Endothelial cell of umbilical vein (primary cell): ENCODE measurements around the gene IQSEC3. TPM values are rescaled to one million over a fixed set of nuclear protein-coding genes. Genes with fewer than 3 reads are reported as not detected.
"Not testable (repeated sequence)": the region's sequence is repeated elsewhere in the genome, so short reads cannot be mapped to it uniquely, and the experiment has no call there.

Experiments
- BruUV-seq: library from RNA; stranded (reverse); fragments of 400-500 nt; replicated peaks from 2 replicates; lab custom pipeline; 2021; lab: Mats Ljungman, UMichigan
- CTCF ChIA-PET: fragments of 300-600, 350-600 bp; sonication (Branson Sonifier 250); formaldehyde crosslinking; loops from one replicate; lab custom pipeline; 2021; ENCODE audit warnings: antibody characterized with exemption, inconsistent platforms; lab: Charles Lee
- POLR2A ChIA-PET: fragments of 300-600, 350-600 bp; sonication (Branson Sonifier 250); formaldehyde crosslinking; loops from one replicate; lab custom pipeline; 2021; ENCODE audit warnings: antibody characterized with exemption, inconsistent platforms; lab: Charles Lee
- DNase-seq: peaks from one replicate; pipeline ENCODE4 v3.0.0-alpha.2; 2011; ENCODE audit warnings: low read depth, low spot score
- FAIRE-seq: peaks from 2 replicates; lab custom pipeline; 2011; peaks lifted over from hg19 to GRCh38; lab: Jason Lieb, UNC
- H2AFZ ChIP-seq: 2 replicates; pipeline ENCODE4 v1.6.0; 2012; ENCODE audit warnings: low read depth, low read length, control low read depth, inconsistent platforms
- H3K27ac ChIP-seq: 2 replicates; pipeline ENCODE4 v1.5.1; 2011; ENCODE audit warnings: low read depth, mild to moderate bottlenecking, control low read depth, low read length, moderate library complexity; ENCODE audit not compliant: insufficient read depth
- H3K27me3 ChIP-seq, 2 experiments: 2 replicates each; pipeline versions ENCODE4 v1.6.0 to v1.6.1; 2011; ENCODE audit warnings: low read length in 2 of 2, mixed read lengths in 1 of 2; ENCODE audit not compliant: control insufficient read depth in 2 of 2, insufficient read depth in 2 of 2
- H3K36me3 ChIP-seq, 2 experiments: 2 replicates in 1 of 2; 3 replicates in 1 of 2; pipeline ENCODE4 v1.5.1; 2011; ENCODE audit warnings: low read length in 2 of 2, mild to moderate bottlenecking in 1 of 2, moderate library complexity in 1 of 2; ENCODE audit not compliant: control insufficient read depth in 2 of 2, insufficient read depth in 2 of 2; ENCODE audit errors: extremely low read depth in 1 of 2
- H3K4me1 ChIP-seq: 3 replicates; pipeline ENCODE4 v1.5.1; 2011; ENCODE audit warnings: mild to moderate bottlenecking, low read length; ENCODE audit not compliant: control insufficient read depth, insufficient read depth; ENCODE audit errors: extremely low read depth
- H3K4me2 ChIP-seq: 2 replicates; pipeline ENCODE4 v1.6.1; 2011; ENCODE audit warnings: low read length, control low read depth, mixed read lengths; ENCODE audit not compliant: insufficient read depth
- H3K4me3 ChIP-seq, 3 experiments: fragments of 200-600 bp in 1 of 3; sonication (generic), shearing (Covaris generic) in 1 of 3; replicated peaks in 1 of 3; 2 replicates each; pipeline ENCODE4 v1.5.1; 2011 to 2016; ENCODE audit warnings: control low read depth in 3 of 3, low read length in 3 of 3, mild to moderate bottlenecking in 2 of 3, inconsistent platforms in 1 of 3, low read depth in 1 of 3, moderate library complexity in 1 of 3; ENCODE audit not compliant: insufficient read depth in 1 of 3
- H3K79me2 ChIP-seq: 2 replicates; pipeline ENCODE4 v1.6.0; 2012; ENCODE audit warnings: low read length, inconsistent platforms; ENCODE audit not compliant: control insufficient read depth, insufficient read depth
- H3K9ac ChIP-seq: replicated peaks from 2 replicates; pipeline ENCODE3; 2011; ENCODE audit warnings: low read length, control low read depth; ENCODE audit not compliant: insufficient read depth; ENCODE audit errors: extremely low read depth
- H3K9me1 ChIP-seq: replicated peaks from 3 replicates; pipeline ENCODE4 v1.6.0; 2011; ENCODE audit warnings: mild to moderate bottlenecking, low read length; ENCODE audit not compliant: control insufficient read depth, insufficient read depth; ENCODE audit errors: extremely low read depth
- H3K9me3 ChIP-seq: replicated peaks from 2 replicates; pipeline ENCODE4 v1.5.1; 2012; ENCODE audit warnings: low read length, inconsistent platforms; ENCODE audit not compliant: control insufficient read depth, insufficient read depth
- H4K20me1 ChIP-seq: replicated peaks from 2 replicates; pipeline ENCODE3; 2011; ENCODE audit warnings: mild to moderate bottlenecking, low read length; ENCODE audit not compliant: control insufficient read depth, insufficient read depth; ENCODE audit errors: extremely low read depth
- CTCF ChIP-seq, 2 donors: IDR thresholded peaks; 1 replicate in 1 of 2; 2 replicates in 1 of 2; pipeline ENCODE4 v1.5.1; 2011; ENCODE audit warnings: low read length in 2 of 2, mild to moderate bottlenecking in 2 of 2, moderate library complexity in 2 of 2, control low read depth in 1 of 2, inconsistent platforms in 1 of 2, low read depth in 1 of 2; ENCODE audit not compliant: insufficient read depth in 1 of 2; ENCODE audit errors: extremely low read depth in 1 of 2
- GATA2 ChIP-seq: IDR thresholded peaks from 2 replicates; pipeline ENCODE4 v1.7.0; 2011; ENCODE audit warnings: low read depth, mild to moderate bottlenecking, moderate library complexity, mixed read lengths, low read length; ENCODE audit not compliant: insufficient read length, insufficient read depth
- JUN ChIP-seq: IDR thresholded peaks from 2 replicates; pipeline ENCODE4 v1.6.1; 2011; ENCODE audit warnings: borderline replicate concordance, low read depth; ENCODE audit not compliant: insufficient read length, insufficient read depth
- POLR2AphosphoS5 ChIP-seq: IDR thresholded peaks from 2 replicates; pipeline ENCODE4 v1.6.1; 2012; ENCODE audit warnings: low read depth, mild to moderate bottlenecking, control low read depth, low read length, moderate library complexity; ENCODE audit not compliant: insufficient read depth
- dilution Hi-C: fragments of 300-500 bp; cut with MboI; formaldehyde crosslinking; loops from one replicate; pipeline ENCODE4 v1.15.0; 2019; ENCODE audit warnings: low sequenced_read_pairs; ENCODE audit not compliant: extremely low pct_ligation_motif_present
- intact Hi-C: fragments of 100-400 bp; cut with micrococcal nuclease; formaldehyde crosslinking; loops from one replicate; pipeline ENCODE4 v1.10.0; 2022
- polyA plus RNA-seq, 4 experiments: library from polyadenylated mRNA; depleted of rRNA in 3 of 4; stranded (reverse) in 3 of 4; unstranded in 1 of 4; fragments of >200 nt; gene quantifications; 2 replicates each; pipeline versions ENCODE4 v1.2.1 to v1.2.3, GENCODE V29; 2011 to 2012; ENCODE audit warnings: missing spikeins in 1 of 4
- total RNA-seq: library from RNA; stranded (reverse); gene quantifications from 2 replicates; pipeline ENCODE4 v1.2.3, GENCODE V29; 2021

Gene IQSEC3
- total and polyA plus RNA-seq, 2 donors (not counting 3 experiments of a cell fraction or from before 2014, with no cell fraction given) = not detected

- H3K9me1 ChIP-seq, intact Hi-C loops, H4K20me1 ChIP-seq, H3K9ac ChIP-seq, POLR2A ChIA-PET, H3K36me3 ChIP-seq, H3K27me3 ChIP-seq, H3K4me2 ChIP-seq, H3K27ac ChIP-seq, DNase-seq, H2AFZ ChIP-seq, CTCF ChIA-PET, H3K4me3 ChIP-seq, BruUV-seq, H3K4me1 ChIP-seq, H3K9me3 ChIP-seq, dilution Hi-C loops, FAIRE-seq, H3K79me2 ChIP-seq: not testable (repeated sequence)
These were observed 46.7 kb upstream of the IQSEC3 start for GRCh38 chr12:19906-20305.

- ChIA-PET CTCF (no interaction called here), POLR2A (no interaction called here)
- Histone ChIP-seq H3K4me1 (no peaks in the 10 kb centered on the region), H3K4me3 (no peak overlapping the region), H3K36me3 (peaks cover 0 to 8% of the 10 kb centered on the region in 2 experiments), H3K27me3 (no peaks in the 10 kb centered on the region), H2AFZ (no peak overlapping the region), H3K9me1 (no peaks in the 10 kb centered on the region), H4K20me1 (no peaks in the 10 kb centered on the region), H3K27ac (no peak overlapping the region), H3K4me2 (no peak overlapping the region), H3K79me2 (no peaks in the 10 kb centered on the region), H3K9me3 (no peaks in the 10 kb centered on the region), H3K9ac (no peak overlapping the region)
- no TSS peak for BruUV-seq
- DNase-seq (no peak), FAIRE-seq (no peak)
- dilution Hi-C loops (no loop called here), intact Hi-C loops (no loop called here)
- TF ChIP-seq CTCF (IDR thresholded peaks at IDR 0.05; ENCODE audit: extremely low read depth in 1 of 2, insufficient read depth in 1 of 2, low read depth in 1 of 2, low read length in 2 of 2) (no peak), JUN (no peak), GATA2 (no peak), POLR2AphosphoS5 (no peak)
These were observed 45.8 kb upstream of the IQSEC3 start for GRCh38 chr12:20757-21156.
